HepG2 (cell line): ENCODE data around the gene CALN1. TPM values are rescaled to one million over a fixed set of nuclear protein-coding genes. Genes with fewer than 3 reads are reported as not detected.

ENCODE experiments used
- ATAC-seq: fragments of 200-7000 bp; cut with Tn5 transposase; 3 replicates; pipeline ENCODE4 v1.9.1; 2020; ENCODE audit warnings: mild to moderate bottlenecking, moderate library complexity
- BruUV-seq: library from RNA; stranded (reverse); fragments of 400-500 nt; replicated peaks from 2 replicates; lab custom pipeline; 2021; lab: Mats Ljungman, UMichigan
- CTCF ChIA-PET: fragments of 300-600 bp; formaldehyde crosslinking; extraction: SDS; loops from one replicate; lab custom pipeline; 2021; ENCODE audit warnings: low total read pairs, inconsistent platforms, low intra/inter-chr PET ratio; lab: Yijun Ruan, JAX
- POLR2A ChIA-PET: fragments of 350-600 bp; sonication (Branson Sonifier 250); formaldehyde crosslinking; loops from one replicate; lab custom pipeline; 2020; ENCODE audit warnings: antibody characterized with exemption, inconsistent platforms; lab: Yijun Ruan, JAX
- DNase-seq: peaks from one replicate; pipeline ENCODE4 v3.0.0-alpha.2; 2015; ENCODE audit warnings: low spot score
- FAIRE-seq: peaks from 3 replicates; lab custom pipeline; 2011; peaks lifted over from hg19 to GRCh38; lab: Jason Lieb, UNC
- H2AFZ ChIP-seq: one replicate; pipeline ENCODE4 v1.6.1; 2011; ENCODE audit warnings: low read length, inconsistent platforms
- H3K27ac ChIP-seq: fragments of 300-600 bp; 3 replicates; pipeline ENCODE4 v1.8.0; 2011; ENCODE audit warnings: mixed run types, mild to moderate bottlenecking, mixed read lengths, low read length, inconsistent platforms; ENCODE audit not compliant: insufficient read depth; ENCODE audit errors: extremely low read length
- H3K27me3 ChIP-seq, 2 experiments: fragments of 200-600 bp in 1 of 2; 2 replicates in 1 of 2; 3 replicates in 1 of 2; pipeline versions ENCODE4 v1.6.0 to v1.8.0; 2011; ENCODE audit warnings: low read length in 2 of 2, mild to moderate bottlenecking in 2 of 2, moderate library complexity in 2 of 2, inconsistent platforms in 1 of 2; ENCODE audit not compliant: insufficient read depth in 2 of 2, control insufficient read depth in 1 of 2
- H3K36me3 ChIP-seq, 2 experiments: fragments of 200-600 bp in 1 of 2; replicated peaks in 1 of 2; 2 replicates in 1 of 2; 3 replicates in 1 of 2; pipeline versions ENCODE4 v1.5.1 to v1.8.0; 2011; ENCODE audit warnings: low read length in 2 of 2, inconsistent platforms in 1 of 2; ENCODE audit not compliant: insufficient read depth in 2 of 2, control insufficient read depth in 1 of 2
- H3K4me1 ChIP-seq: 2 replicates; pipeline ENCODE4 v1.5.1; 2012; ENCODE audit warnings: low read length, inconsistent platforms; ENCODE audit not compliant: insufficient read depth
- H3K4me2 ChIP-seq: 2 replicates; pipeline ENCODE4 v1.6.0; 2011; ENCODE audit warnings: low read depth, low read length, inconsistent platforms
- H3K4me3 ChIP-seq, 3 experiments: fragments of 200-600 bp in 1 of 3; sonication (generic), shearing (Covaris generic) in 1 of 3; replicated peaks in 1 of 3; 2 replicates each; pipeline ENCODE4 v1.5.1; 2011 to 2016; ENCODE audit warnings: low read length in 3 of 3, inconsistent platforms in 2 of 3, low read depth in 2 of 3, mild to moderate bottlenecking in 2 of 3, control low read depth in 1 of 3, mixed read lengths in 1 of 3; ENCODE audit not compliant: insufficient read depth in 1 of 3
- H3K79me2 ChIP-seq: one replicate; pipeline ENCODE4 v1.6.1; 2011; ENCODE audit warnings: low read length, inconsistent platforms; ENCODE audit not compliant: insufficient read depth
- H3K9ac ChIP-seq: 2 replicates; pipeline ENCODE4 v1.6.0; 2011; ENCODE audit warnings: mild to moderate bottlenecking, low read depth, low read length, inconsistent platforms; ENCODE audit not compliant: insufficient read depth
- H3K9me3 ChIP-seq: 2 replicates; pipeline ENCODE4 v1.5.1; 2012; ENCODE audit warnings: mild to moderate bottlenecking, low read length
- H4K20me1 ChIP-seq: 2 replicates; pipeline ENCODE4 v1.6.0; 2011; ENCODE audit warnings: inconsistent platforms, mild to moderate bottlenecking, low read length, moderate library complexity; ENCODE audit not compliant: insufficient read depth
- MAFK ChIP-seq, 2 experiments: IDR thresholded peaks in 1 of 2; conservative IDR thresholded peaks in 1 of 2; 2 replicates each; pipeline ENCODE4 v1.6.1; 2011; ENCODE audit warnings: improper control_type of control experiment in 2 of 2, low read length in 2 of 2
- NRL ChIP-seq: sonication (generic); formaldehyde crosslinking; IDR thresholded peaks from 2 replicates; pipeline ENCODE4 v1.5.0; 2020; ENCODE audit warnings: missing genetic modification reagents, mild to moderate bottlenecking, moderate library complexity, borderline replicate concordance
- ZNF281 ChIP-seq: sonication (generic); formaldehyde crosslinking; IDR thresholded peaks from 2 replicates; pipeline ENCODE4 v1.4.0; 2020; ENCODE audit warnings: missing genetic modification reagents, borderline replicate concordance
- WGBS: methylation state at CpG from one replicate; pipeline ENCODE4 v1.1.6; 2017; ENCODE audit warnings: low lambda C conversion rate; 5-methylcytosine and 5-hydroxymethylcytosine counted together
- in situ Hi-C: cut with HindIII; loops from 2 replicates; pipeline ENCODE4 v1.10.0; 2017; ENCODE audit warnings: low pct_unique_long_range_greater_than_20kb; ENCODE audit not compliant: extremely low pct_ligation_motif_present
- intact Hi-C: fragments of 100-400 bp; cut with micrococcal nuclease; formaldehyde crosslinking; loops from one replicate; pipeline ENCODE4 v1.10.0; 2022; ENCODE audit not compliant: unreplicated experiment
- polyA plus RNA-seq, 8 experiments: library from polyadenylated mRNA; depleted of rRNA in 3 of 8; stranded (reverse) in 7 of 8; unstranded in 1 of 8; fragments of >200 nt; fragmentation: Illumina TruSeq in 4 of 8; extraction: Trizol in 4 of 8; gene quantifications; 2 replicates each; pipeline versions ENCODE4 v1.2.1 to v1.2.3, GENCODE V29; 2011 to 2016; ENCODE audit warnings: low read depth in 4 of 8, missing spikeins in 1 of 8, mixed read lengths in 1 of 8; ENCODE audit not compliant: insufficient read depth in 1 of 8
- total RNA-seq, 5 experiments: library from RNA; depleted of rRNA; stranded (reverse); fragments of >200 nt; fragmentation: Illumina TruSeq; extraction: Trizol; gene quantifications; 2 replicates each; pipeline ENCODE4 v1.2.3, GENCODE V29; 2016; ENCODE audit warnings: low read depth in 1 of 5

The CALN1 gene
- total and polyA plus RNA-seq, 2 of the 13 experiments (the other 11 are each of a cell fraction or from before 2014, with no cell fraction given), result not detected

- intact Hi-C loops, result no loop called here
- Histone ChIP-seq H3K79me2 (no peaks in the 10 kb centered on the region), H3K36me3 (no peaks in the 10 kb centered on the region), H4K20me1 (no peaks in the 10 kb centered on the region), H3K4me1 (no peaks in the 10 kb centered on the region), H3K9me3 (peaks cover 7% of the 10 kb centered on the region; the same call in 1 of the 2 replicates), H3K27ac (no peak overlapping the region), H3K9ac (no peak overlapping the region), H2AFZ (no peak overlapping the region), H3K4me2 (no peak overlapping the region), H3K4me3 (no peak overlapping the region), H3K27me3 (peaks cover 0 to 3% of the 10 kb centered on the region in 2 experiments; a peak in 3 of 5 replicates)
- no TSS peak for BruUV-seq
- WGBS, result 34% methylated on average over 7 of the region's 7 CpGs
- DNase-seq (no peak), ATAC-seq (no peak), FAIRE-seq (no peak)
- ChIA-PET CTCF (no interaction called here), POLR2A (no interaction called here)
- in situ Hi-C loops, result no loop called here
- no peak for TF ChIP-seq ZNF281
Measured at GRCh38 chr7:71886046-71886445, 526.1 kb downstream of the CALN1 start.

GRCh38 chr7:71885487-71885886 lies 526.7 kb downstream of the CALN1 start:
- no peak for FAIRE-seq
- in situ Hi-C loops, result no loop called here
- BruUV-seq, result no TSS peak
- H3K27ac ChIP-seq, result no peak overlapping the region
- CTCF ChIA-PET, result no interaction called here
- H3K4me3 ChIP-seq, result no peak overlapping the region
- peaks cover 0 to 3% of the 10 kb centered on the region in 2 experiments; a peak in 3 of 5 replicates for H3K27me3 ChIP-seq
- peaks cover 7% of the 10 kb centered on the region; the same call in 1 of the 2 replicates for H3K9me3 ChIP-seq
- WGBS, result 1% methylated on average over 5 of the region's 5 CpGs
- H3K4me2 ChIP-seq, result no peak overlapping the region
- no peaks in the 10 kb centered on the region for H3K79me2 ChIP-seq
- TF ChIP-seq NRL (CRISPR knock-in tag) (no peak), MAFK (conservative IDR thresholded peaks at IDR 0.05 in 1 of 2, IDR thresholded peaks at IDR 0.05 in 1 of 2; ENCODE audit: low read length in 2 of 2) (peak; percentile 47 to 71; a peak in 3 of 4 replicates)
- TF ChIP-seq, all 625 proteins: peak for 1
- DNase-seq (no peak), ATAC-seq (no peak)
- H4K20me1 ChIP-seq, result no peaks in the 10 kb centered on the region
- POLR2A ChIA-PET, result no interaction called here
- H2AFZ ChIP-seq, result no peak overlapping the region
- no peaks in the 10 kb centered on the region for H3K4me1 ChIP-seq
- H3K9ac ChIP-seq, result no peak overlapping the region
- intact Hi-C loops, result no loop called here
- H3K36me3 ChIP-seq, result no peaks in the 10 kb centered on the region
